ENCODE data around the gene SNX13. TPM values are rescaled to one million over a fixed set of nuclear protein-coding genes. Genes with fewer than 3 reads are reported as not detected.

SNX13 gene
- total and polyA plus RNA-seq, 8 donors, result 5.0 to 31.4 (median 25.0) TPM

DNA sequence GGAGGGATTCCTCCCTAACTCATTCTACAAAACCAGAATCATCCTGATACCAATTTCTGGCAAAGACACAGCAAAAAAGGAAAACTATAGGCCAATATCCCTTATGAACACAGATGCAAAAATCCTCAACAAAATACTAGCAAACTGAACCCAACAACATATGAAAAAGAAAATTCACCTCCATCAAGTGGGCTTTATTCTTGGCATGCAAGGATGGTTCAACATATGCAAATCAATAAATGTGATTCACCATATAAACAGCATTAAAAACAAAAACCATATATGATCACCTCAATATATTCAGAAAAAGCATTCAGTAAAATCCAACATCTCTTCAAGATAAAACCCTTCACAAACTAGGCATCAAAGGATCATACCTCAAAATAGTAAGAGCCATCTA, 23.5 kb downstream of the SNX13 start:
- no peaks in the 10 kb centered on the region for H3K27me3 ChIP-seq
- no peak for FAIRE-seq
- ATAC-seq, result no peak
- no peak for DNase-seq
- peaks cover 0 to 7% (median 1%) of the 10 kb centered on the region in 3 donors for H3K4me1 ChIP-seq
- H3K36me3 ChIP-seq, result no peaks in the 10 kb centered on the region
- no peak overlapping the region for H3K27ac ChIP-seq
- H3K4me3 ChIP-seq, result no peak overlapping the region
- no peaks in the 10 kb centered on the region for H3K9me3 ChIP-seq
- TF ChIP-seq, protein P1, sequence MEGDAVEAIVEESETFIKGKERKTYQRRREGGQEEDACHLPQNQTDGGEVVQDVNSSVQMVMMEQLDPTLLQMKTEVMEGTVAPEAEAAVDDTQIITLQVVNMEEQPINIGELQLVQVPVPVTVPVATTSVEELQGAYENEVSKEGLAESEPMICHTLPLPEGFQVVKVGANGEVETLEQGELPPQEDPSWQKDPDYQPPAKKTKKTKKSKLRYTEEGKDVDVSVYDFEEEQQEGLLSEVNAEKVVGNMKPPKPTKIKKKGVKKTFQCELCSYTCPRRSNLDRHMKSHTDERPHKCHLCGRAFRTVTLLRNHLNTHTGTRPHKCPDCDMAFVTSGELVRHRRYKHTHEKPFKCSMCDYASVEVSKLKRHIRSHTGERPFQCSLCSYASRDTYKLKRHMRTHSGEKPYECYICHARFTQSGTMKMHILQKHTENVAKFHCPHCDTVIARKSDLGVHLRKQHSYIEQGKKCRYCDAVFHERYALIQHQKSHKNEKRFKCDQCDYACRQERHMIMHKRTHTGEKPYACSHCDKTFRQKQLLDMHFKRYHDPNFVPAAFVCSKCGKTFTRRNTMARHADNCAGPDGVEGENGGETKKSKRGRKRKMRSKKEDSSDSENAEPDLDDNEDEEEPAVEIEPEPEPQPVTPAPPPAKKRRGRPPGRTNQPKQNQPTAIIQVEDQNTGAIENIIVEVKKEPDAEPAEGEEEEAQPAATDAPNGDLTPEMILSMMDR (IDR thresholded peaks at IDR 0.05), result no peak
- intact Hi-C loops (cut with DNase I), result no loop called here

GRCh38 chr7:17915796-17916195, 24.5 kb downstream of the SNX13 start:
- WGBS, 2 donors, result 82 to 84% methylated on average over 2 of the region's 2 CpGs
- Histone ChIP-seq H3K4me1 (no peaks in the 10 kb centered on the region), H3K27me3 (no peaks in the 10 kb centered on the region), H3K27ac (no peak overlapping the region), H3K36me3 (no peaks in the 10 kb centered on the region), H3K4me3 (no peak overlapping the region), H3K9me3 (no peaks in the 10 kb centered on the region)
- intact Hi-C loops (cut with DNase I), result no loop called here
- FAIRE-seq, result no peak
- no peak for ATAC-seq
- TF ChIP-seq, protein P1 (IDR thresholded peaks at IDR 0.05), result no peak
- no peak for DNase-seq

DNA sequence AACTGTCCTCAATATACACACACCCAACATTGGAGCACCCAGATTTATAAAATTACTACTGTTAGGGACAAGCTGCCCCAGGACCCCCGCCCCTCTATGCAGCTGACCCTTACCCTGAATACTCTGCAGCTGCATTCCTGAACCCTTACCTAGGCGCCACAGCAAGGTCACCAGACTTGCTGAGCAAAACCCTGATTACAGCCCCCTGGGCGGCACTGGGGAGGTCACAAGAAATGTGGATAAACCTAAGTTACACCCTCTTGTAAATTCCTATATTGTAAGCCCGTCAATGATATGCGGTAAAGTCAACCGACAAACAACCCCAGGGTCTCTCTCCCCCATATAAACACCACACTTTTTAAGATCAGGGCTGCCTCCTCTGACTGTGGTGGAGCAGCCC, 25.1 kb downstream of the SNX13 start:
- TF ChIP-seq, protein P1 (IDR thresholded peaks at IDR 0.05), result no peak
- no peak overlapping the region for H3K27ac ChIP-seq
- no peak for DNase-seq
- no peaks in the 10 kb centered on the region for H3K27me3 ChIP-seq
- no peak for ATAC-seq
- 97% methylated on average over 6 of the region's 6 CpGs for WGBS, 2 donors
- H3K9me3 ChIP-seq, result no peaks in the 10 kb centered on the region
- H3K4me3 ChIP-seq, result no peak overlapping the region
- intact Hi-C loops (cut with DNase I), result no loop called here
- FAIRE-seq, result no peak
- H3K36me3 ChIP-seq, result no peaks in the 10 kb centered on the region
- no peaks in the 10 kb centered on the region for H3K4me1 ChIP-seq

DNA sequence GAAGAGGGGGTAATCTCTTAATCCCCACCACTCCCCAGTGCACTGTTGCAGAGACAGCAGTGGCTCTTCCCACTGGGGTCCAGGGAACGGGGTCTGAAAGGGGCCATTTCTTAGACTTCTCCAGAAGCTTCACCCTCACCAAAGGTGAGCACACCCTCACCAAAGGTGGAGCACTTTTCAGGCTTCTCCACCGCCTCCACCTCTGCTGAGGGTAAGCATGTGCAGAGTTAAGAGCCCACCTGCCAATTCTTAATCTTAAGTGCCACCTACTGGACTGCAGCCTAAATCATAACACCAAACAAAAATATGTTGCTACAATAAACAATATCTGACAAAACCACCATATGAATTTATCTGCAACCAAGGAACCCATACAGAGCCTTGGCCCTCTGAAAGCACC, 27.0 kb downstream of the SNX13 start:
- Histone ChIP-seq H3K9me3 (no peaks in the 10 kb centered on the region), H3K27me3 (no peaks in the 10 kb centered on the region), H3K36me3 (no peaks in the 10 kb centered on the region), H3K4me3 (no peak overlapping the region), H3K27ac (no peak overlapping the region), H3K4me1 (no peaks in the 10 kb centered on the region)
- TF ChIP-seq, protein P1 (IDR thresholded peaks at IDR 0.05), result no peak
- DNase-seq, result no peak
- no peak for ATAC-seq
- 96 to 97% methylated on average over 2 of the region's 2 CpGs for WGBS, 2 donors
- FAIRE-seq, result no peak
- intact Hi-C loops (cut with DNase I), result no loop called here

GRCh38 chr7:17912536-17913235, 27.6 kb downstream of the SNX13 start:
- Histone ChIP-seq H3K4me1 (no peaks in the 10 kb centered on the region), H3K9me3 (no peaks in the 10 kb centered on the region), H3K27ac (no peak overlapping the region), H3K4me3 (no peak overlapping the region), H3K36me3 (no peaks in the 10 kb centered on the region), H3K27me3 (no peaks in the 10 kb centered on the region)
- TF ChIP-seq, protein P1 (IDR thresholded peaks at IDR 0.05), result no peak
- ATAC-seq (no peak), DNase-seq (peak in 1 of 6 donors; percentile 33), FAIRE-seq (no peak)
- intact Hi-C loops (cut with DNase I), result no loop called here
- 87 to 91% methylated on average over 5 of the region's 5 CpGs for WGBS, 2 donors

Data from pancreas (tissue), 10 donors.